HG02678 (cell line): ENCODE data around the gene PRKCB.

Experiments used
- ATAC-seq: cut with Tn5 transposase; IDR thresholded peaks from one replicate; pipeline ENCODE4 v1.9.1; 2021; ENCODE audit warnings: mild to moderate bottlenecking, moderate library complexity; ENCODE audit not compliant: unreplicated experiment

Gene PRKCB

DNA sequence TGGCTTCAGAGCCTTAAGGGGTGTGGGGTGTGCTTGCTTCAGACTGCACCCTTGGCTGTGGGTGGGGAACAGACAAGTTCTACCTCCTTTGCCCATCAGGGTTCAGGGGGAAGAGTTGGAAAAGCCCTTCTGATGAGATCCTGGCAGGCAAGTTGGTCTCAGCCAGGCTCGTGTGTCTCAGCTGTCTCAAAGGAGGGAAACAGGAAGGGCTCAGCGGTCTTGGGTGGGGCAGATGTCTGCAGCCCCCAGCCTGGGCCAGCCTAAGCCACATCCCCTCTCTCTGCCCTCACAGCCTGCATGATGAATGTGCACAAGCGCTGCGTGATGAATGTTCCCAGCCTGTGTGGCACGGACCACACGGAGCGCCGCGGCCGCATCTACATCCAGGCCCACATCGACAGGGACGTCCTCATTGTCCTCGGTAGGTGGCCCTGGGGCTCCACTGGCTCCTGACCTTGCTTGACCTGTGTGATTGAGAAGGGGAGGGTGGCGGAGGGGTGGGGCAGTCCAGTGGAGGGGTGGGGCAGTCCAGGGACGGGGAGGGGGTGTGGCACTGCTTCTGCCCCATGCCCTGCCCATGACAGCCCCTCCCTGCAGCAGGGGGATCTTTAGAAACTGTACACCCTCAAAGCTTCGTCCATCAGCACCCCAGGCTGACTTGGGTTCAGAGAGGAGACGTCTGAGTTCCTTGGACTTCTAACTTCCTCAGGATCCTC is 199.5 kb downstream of the PRKCB start:
- ATAC-seq = no peak

DNA sequence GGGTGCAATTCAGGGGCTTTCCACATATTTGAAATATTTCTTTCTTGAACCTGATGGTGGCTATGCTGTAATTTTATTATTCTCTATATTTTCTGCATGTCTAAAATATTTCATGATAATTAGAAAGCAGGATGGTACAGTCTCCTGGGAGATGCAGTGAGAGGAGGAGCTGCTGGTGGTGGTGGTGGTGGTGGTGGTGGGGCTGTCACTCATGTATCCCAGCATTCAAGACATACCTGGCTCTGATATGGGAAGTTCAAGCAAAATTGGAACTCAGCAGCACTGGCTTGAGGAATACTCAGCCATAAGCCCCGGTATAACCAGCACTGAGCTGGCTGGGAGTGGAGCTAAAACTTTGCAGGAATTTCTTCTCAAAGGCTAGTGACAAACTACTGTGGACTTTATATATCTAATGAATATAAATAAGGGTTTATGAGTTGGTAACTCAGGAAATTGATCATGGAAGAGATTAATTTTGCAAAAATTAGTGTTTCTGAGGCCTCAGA is 200.3 kb downstream of the PRKCB start:
- ATAC-seq = no peak

DNA sequence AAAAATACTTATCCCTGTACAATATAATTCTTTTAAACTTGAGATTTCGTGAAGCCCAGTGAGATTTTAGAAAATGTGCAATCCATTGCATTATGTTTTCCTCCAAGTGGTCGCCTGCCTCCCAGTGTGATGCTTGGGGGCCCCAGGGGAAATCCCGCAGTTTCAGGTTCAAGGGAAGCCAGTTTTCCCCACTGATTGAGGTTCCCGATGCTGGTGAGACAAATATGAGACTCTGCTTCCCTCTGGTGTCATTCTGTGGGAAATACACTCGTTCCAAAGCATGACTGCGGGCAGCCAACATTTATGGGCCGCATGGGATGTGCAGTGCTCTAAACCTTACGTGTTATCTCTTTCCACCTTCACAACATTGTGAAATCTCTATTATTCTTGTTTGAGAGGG is 200.8 kb downstream of the PRKCB start:
- ATAC-seq = no peak

DNA sequence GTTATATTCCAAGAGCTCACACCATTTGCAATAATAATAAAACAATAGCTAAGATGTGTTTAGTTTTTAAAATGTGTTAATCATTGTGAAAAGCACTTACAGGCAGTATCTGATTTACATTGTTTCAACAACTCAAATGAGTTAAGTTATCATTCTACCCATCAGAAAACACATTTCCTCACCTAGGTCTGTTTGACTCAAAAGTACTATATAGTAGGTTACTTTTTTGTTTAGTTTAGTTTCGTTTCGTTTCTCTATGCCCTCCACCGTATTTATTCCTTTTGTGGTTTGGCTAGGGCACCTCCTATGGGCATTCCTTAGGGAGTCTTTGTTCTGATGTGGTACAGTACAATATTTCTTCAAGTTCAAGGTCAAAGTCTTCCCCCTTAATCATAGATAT is 201.6 kb downstream of the PRKCB start:
- no peak for ATAC-seq

DNA sequence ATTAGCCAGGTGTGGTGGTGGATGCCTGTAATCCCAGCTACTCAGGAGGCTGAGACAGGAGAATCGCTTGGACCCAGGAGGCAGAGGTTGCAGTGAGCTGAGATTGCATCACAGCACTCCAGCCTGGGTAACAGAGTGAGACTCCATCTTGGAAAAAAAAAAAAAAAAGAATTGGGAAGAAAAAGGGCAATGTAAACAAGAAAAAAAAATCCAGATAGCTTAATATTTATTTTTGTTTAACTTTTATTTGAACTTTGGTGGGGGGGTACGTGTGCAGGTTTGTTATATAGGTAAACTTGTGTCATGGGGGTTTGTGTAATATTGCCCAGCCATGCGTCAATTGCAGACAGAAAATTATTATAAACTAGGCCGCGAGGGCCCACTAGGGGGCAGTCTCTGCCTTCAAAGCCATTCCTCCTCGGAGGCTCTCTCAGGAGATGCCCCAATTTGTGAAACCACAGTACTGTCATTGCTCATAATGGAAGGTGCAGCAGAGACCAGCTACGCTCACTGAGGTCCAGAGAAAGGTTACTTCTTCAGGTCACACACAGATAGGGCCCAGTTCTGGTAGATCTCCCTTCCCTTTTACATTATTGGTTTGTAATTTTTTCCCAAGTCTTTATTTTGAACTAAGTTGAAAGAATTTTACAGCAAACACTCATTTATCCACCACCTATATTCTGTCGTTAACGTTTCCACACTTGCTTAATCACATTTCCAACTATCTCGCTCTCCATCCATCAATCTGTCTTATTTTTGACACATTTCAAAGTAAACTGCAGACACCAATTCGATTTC is 206.2 kb downstream of the PRKCB start:
- ATAC-seq = no peak

DNA sequence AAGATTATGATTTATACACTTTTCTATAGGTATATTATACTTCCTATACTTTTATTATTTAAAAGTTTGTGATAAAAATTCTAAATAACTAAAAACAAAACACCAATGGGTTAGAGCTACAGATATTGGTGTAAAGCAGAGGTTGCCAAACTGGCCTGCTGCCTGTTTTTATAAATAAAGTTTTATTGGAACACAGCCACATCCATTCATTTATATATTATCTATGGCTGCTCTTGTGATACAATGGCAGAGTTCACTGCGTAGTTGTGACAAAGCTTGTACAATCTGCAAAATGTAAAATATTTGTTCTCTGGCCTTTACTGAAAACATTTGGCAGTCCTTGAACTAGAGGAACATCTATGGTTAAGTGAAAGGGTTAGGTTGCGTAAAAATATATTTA is 208.7 kb downstream of the PRKCB start:
- no peak for ATAC-seq

DNA sequence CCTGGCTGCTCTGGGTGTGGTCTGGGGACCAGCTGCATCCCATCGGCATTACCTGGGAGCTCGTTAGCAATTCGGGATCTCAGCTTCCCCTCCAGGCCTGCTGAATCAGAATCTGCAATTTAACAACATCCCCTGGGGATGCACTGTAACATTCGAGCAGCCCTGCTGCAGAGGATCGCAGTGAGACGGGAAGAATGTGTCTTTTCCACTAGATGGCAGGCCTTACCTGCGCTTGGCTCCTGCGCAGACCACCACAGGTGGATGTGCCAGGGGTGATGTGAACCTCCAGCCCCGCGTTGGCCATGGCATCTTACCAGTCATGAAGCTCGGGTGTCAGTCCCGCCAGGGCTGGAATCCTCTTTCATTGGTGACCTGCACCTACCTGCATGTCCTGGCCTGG is 209.9 kb downstream of the PRKCB start:
- ATAC-seq = no peak

DNA sequence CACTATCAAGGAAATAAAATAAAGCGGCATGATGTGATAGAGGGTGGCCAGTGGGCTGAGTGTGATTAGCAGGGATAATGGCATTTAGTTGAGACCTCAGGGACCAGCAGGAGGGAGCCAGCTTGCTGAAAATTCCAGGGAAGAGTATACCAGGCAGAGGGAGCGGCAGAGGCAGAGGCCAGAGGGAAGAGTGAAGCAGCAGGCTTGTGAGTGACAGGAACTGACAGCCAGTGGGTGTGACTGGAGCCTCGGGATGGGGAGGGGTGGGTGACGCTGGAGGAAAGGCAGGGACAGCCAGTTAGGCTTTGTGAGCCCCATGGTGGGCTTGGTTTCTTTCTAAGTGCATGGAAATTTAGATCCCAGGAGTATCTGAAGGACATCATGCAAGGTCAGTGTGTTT is 210.7 kb downstream of the PRKCB start:
- ATAC-seq = no peak

DNA sequence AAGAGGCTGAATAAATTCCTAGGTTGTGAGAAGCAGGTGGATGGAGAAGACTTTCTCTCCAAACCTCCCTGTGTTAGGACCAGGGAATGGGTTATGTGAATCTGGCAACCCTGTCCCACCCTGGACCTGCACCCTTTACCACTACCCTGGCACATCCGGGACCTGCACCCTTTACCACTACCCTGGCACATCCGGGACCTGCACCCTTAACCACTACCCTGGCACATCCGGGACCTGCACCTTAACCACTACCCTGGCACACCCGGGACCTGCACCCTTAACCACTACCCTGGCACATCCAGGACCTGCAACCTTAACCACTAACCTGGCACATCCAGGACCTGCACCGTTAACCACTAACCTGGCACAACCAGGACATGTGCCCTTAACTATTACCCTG is 213.3 kb downstream of the PRKCB start:
- no peak for ATAC-seq

DNA sequence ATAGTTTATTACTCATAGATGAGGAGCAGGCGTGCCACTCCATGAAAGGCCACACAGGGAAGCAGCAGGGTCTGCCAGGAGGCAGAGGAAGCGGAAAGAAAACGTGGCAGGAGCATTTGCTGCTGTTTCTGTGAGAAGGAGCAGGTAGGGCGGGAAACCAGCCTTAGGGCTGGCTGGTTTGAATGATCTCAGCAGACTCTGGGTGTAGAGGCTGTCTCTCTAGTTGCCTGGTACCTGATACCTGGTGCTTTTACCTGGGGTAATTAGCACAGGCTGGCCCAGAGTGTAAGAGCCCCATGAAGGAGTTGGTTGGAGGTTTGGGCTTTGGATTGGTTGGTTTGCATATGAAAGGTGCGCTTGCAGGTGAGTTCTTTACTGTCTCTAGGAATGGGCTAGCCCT is 215.3 kb downstream of the PRKCB start:
- ATAC-seq = no peak

DNA sequence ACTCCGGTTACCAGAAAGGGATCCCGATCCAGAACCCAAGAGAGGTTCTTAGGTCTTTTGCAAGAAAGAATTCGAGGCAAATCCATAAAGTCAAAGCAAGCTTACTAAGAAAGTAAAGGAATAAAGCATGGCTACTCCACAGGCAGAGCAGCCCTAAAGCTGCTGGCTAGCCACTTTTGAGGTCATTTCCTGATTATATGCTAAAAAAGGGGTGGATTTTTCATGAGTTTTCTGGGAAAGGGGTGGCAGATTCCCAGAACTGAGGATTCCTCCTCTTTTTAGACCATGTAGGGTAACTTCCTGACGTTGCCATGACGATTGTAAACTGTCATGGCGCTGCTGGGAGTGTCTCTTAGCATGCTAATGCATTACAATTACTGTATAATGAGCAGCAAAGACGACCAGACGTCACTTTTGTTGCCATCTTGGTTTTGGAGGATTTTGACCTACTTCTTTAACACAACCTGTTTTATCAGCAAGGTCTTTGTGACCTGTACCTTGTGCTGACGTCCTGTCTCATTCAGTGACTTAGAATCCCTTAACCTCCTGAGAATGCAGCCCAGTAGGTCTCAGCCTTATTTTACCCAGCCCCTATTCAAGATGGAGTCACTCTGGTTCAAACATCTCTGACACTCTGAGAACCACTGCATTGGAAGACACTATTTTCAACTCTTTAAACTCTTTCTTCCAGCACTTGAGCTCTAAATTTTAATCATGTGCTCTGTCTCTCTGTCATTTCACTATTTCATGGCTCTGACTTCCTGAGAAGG is 216.7 kb downstream of the PRKCB start:
- ATAC-seq = no peak

DNA sequence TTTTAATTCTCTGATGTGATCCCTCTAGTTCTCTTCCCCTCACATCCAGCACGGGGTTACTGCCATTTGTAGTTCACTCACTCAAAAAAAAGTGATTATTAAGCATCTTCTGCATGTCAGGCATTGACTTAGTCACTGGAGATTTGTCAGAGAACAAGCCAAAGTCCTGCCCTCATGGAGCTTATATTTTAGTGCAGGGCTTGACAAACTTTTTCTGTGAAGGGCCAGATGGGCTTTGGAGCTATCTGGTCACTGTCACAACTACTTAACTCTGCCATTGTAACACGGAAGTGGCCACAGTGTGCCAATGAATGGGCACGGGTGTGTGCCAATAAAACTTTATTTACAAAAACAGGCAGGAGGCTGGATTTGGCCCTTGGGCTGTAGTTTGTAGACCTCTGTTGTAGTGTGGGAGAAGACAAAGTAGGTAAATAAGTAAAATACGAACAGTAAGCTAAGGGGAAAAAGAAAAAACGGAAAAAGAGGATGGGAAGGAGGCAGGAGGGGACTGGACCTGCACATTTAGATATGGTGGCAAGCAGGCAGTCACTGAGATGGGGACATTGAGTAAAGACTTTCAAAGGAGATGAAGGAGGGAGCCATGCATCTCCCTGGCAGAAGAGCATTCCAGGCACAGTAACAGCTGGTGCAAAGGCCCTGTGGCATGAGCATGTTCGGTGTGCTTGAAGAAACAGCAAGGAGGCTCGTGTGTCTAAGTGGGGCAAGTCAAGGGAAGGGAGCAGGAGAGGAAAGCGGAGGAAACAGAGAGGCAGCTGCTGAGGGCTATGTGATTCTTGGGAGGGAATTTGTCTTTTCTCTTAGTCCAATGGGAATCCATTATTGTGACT is 217.5 kb downstream of the PRKCB start:
- ATAC-seq = no peak

DNA sequence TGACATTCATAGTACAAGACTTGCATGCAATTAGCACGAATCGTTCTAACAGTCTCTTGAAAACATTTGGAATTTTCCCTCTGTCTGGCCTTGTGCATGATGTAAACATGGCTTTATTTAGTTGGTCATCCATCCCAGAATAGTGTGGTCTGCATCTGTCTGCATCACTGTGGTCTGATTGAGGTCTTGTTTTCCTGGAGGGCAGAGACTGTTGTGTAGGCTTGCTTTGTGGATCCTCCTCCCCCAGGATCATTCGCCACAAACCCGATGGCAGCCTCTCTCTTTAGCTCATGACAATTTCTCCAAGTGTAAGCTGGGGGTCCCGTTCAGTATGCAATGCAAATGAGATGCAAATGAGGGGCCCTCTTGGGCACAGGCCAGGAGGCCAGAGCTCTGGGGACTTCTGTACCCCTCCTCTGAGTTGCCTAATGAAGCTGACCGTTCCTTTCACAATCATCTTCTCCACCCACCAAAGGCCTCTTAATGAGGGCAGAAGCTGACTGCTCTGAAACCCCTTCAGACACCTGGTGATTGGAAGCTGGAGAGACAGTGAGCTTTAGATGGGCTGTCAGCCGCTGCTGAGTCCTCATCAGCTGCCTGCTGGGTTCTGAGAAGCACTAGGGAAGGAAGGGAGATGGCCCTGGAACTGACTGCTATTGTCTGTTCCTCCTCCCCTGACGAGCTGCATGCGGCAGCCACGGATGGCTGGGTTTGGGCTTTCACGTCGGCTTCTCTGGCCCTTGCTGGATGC is 219.1 kb downstream of the PRKCB start:
- no peak for ATAC-seq

DNA sequence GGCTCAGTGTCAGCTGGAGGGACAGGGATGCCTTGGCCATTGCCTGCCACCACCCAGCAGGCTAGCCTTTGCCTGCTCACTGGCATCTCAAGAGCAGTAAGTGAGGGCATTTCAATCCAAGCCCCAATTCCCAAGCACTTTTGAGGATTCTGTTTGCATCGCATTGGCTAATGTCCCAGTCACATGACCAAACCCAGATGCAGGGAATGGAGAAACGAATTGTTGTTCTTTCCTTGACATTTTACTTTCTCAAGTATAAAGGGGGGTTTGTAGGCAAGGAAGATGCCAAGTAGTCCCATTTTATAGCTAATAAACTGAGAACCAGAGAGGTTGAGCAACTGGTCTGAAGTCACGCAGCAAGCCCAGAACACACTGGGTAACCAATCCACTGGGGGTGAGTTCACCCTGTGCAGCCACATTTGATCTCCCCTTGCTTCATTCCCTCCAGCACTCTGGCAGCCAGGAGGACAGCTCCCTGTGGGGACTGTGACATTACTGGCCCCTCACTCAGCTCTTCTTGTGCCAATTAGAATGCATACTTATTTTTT is 226.6 kb downstream of the PRKCB start:
- no peak for ATAC-seq

DNA sequence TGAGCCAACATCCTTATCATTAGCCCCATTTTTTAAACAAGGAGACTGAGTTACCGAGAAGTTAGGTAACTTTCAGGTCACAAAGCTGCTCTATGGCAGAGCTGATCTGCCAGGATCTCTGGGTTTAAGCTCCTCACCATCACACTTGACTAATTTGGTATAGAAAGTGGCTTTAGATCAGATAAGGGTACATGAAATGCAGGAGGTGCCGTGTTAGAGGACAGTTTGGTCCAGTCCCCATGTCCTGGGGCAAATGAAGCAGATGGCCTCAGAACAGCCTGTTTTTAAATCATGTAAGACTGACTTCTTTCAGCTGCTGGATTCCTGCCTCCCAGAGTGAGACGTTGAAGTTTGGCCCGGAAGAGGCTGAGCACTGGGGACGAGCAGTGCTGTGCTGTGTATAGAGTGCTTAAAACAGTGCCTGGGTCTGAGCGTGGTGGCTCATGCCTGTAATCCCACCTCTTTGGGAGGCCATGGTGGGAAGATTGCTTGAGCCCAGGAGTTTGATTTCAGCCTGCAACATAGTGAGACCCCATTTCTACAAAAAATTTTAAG is 233.3 kb downstream of the PRKCB start:
- ATAC-seq = no peak

DNA sequence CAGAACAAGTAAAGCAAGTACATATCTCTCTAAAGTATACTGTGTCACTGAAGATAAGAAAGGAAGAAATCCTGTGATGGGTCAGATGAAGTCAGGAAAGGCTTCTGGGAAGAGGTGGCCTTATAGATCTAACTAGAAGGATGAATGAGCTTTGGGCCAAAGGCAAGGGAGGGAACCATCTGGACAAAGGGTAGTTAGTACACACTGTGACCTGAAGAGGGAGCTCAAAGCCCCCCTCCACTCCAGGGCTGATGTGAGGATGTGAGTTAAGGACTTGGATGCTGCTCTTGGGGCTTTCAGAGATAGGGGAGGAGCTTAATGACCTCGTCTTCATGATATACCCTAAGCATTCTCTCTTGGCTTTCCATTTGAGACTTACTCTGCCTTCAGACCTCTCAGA is 235.1 kb downstream of the PRKCB start:
- no peak for ATAC-seq

DNA sequence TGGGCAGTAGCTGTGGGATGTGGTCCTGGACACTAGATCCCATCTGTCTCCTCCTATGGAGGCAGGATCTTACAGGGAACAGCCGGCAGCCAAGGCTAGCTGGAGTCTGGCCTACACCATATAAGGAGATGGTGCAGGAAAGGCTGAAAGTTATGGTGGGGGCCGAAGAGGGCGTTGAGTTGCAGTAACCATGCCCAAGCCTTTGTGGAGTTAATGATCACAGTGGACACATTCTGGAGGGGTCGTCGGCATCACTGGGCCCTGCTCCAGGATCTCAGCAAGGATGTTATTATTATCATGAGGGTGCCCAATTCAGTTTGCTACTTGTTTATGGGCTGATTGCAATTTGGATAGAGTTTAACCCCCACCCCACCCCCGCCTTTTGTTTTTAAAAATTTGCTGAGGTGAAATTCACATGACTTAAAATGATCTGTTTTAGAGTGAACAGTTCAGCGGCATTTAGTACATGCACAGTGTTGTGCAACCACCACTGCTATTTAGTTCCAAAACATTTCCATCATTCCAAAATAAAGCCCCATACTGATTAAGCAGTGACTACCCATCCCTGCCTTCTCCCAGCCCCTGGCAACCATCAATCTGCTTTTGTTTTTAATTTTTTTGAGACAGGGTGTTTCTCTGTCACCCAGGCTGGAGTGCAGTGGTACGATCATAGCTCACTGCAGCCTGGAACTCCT is 236.0 kb downstream of the PRKCB start:
- no peak for ATAC-seq

DNA sequence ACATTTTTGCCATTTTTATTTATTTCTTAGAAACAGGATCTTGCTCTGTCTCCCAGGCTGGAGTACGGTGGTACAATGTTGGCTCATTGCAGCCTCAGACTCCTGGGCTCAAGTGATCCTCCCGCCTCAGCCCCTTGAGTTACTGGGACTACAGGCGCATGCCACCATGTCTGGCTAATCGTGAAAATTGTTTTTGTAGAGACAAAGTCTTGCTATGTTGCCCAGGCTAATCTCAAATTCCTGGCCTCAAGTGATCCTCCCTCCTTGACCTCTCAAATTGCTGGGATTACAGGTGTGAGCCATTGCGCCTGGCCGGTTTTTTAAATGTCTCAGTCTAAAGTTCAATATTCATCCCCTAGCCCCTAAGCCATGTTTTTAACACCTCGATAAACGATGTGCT is 237.5 kb downstream of the PRKCB start:
- no peak for ATAC-seq

DNA sequence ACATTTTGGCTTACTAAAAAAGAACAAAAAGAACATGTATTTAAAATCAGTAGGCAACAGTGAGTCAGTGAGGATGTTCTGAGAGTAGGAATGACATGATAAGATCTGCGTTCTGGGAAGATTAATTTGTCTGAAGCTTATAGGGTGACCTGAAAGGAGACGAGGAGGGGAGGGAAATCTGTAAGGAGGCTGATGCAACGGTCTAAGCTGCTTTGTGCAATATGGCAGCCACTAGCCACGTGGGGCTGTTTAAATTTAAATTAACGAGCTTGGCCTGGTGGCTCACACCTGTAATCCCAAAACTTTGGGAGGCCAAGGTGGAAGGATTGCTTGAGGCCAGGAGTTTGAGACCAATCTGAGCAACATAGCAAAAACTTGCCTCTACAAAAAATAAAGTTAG is 238.8 kb downstream of the PRKCB start:
- no peak for ATAC-seq
